ENCODE measurements around the gene BNC2. TPM values are rescaled to one million over a fixed set of nuclear protein-coding genes. Genes with fewer than 3 reads are reported as not detected.

The BNC2 gene
- total RNA-seq, 2 experiments from 2014 or later = not detected

- Histone ChIP-seq H3K36me3 (ENCODE audit: insufficient read depth, low read length) (no peaks in the 10 kb centered on the region), H2AFZ (ENCODE audit: low read length) (no peak overlapping the region), H3K4me2 (ENCODE audit: low read length) (no peak overlapping the region), H3K4me1 (ENCODE audit: insufficient read depth, low read length, poor library complexity, severe bottlenecking) (no peaks in the 10 kb centered on the region), H3K9me3 (ENCODE audit: low read length) (no peaks in the 10 kb centered on the region), H3K79me2 (ENCODE audit: insufficient read depth, low read depth, low read length) (no peaks in the 10 kb centered on the region), H3K27ac (ENCODE audit: low read depth, low read length, poor library complexity, severe bottlenecking) (no peak overlapping the region), H3K9me2 (ENCODE audit: insufficient read depth, low read length) (no peaks in the 10 kb centered on the region), H4K20me1 (ENCODE audit: insufficient read depth, low read length) (no peaks in the 10 kb centered on the region), H3K4me3 (ENCODE audit: low read depth, low read length, poor library complexity, severe bottlenecking) (no peak overlapping the region)
- intact Hi-C loops (cut with micrococcal nuclease; ENCODE audit: unreplicated experiment) = no loop called here
- BruUV-seq (replicated peaks) = no TSS peak
- CTCF ChIA-PET (ENCODE audit: unreplicated experiment) = no interaction called here
- POLR2A ChIA-PET = no interaction called here
- TF ChIP-seq CTCF (conservative IDR thresholded peaks at IDR 0.05; ENCODE audit: low read length) (no peak), EZH2phosphoT487 (IDR thresholded peaks at IDR 0.05; ENCODE audit: borderline replicate concordance, low read depth, low read length) (no peak)
- no peak for DNase-seq (ENCODE audit: low spot score)
Observed at GRCh38 chr9:16888594-16888993, 18.1 kb upstream of the BNC2 start.

- POLR2A ChIA-PET = no interaction called here
Observed at GRCh38 chr9:16885931-16886330, 15.5 kb upstream of the BNC2 start.

More at GRCh38 chr9:16885931-16886330, 15.5 kb upstream of the BNC2 start:
- H2AFZ ChIP-seq (ENCODE audit: low read length) = no peak overlapping the region
- H3K9me3 ChIP-seq (ENCODE audit: low read length) = no peaks in the 10 kb centered on the region
- no peaks in the 10 kb centered on the region for H3K9me2 ChIP-seq (ENCODE audit: insufficient read depth, low read length)
- TF ChIP-seq CTCF (conservative IDR thresholded peaks at IDR 0.05; ENCODE audit: low read length) = no peak
- TF ChIP-seq EZH2phosphoT487 (IDR thresholded peaks at IDR 0.05; ENCODE audit: borderline replicate concordance, low read depth, low read length) = no peak
- H4K20me1 ChIP-seq (ENCODE audit: insufficient read depth, low read length) = no peaks in the 10 kb centered on the region
- H3K27ac ChIP-seq (ENCODE audit: low read depth, low read length, poor library complexity, severe bottlenecking) = no peak overlapping the region
- no peaks in the 10 kb centered on the region for H3K79me2 ChIP-seq (ENCODE audit: insufficient read depth, low read depth, low read length)
- no TSS peak for BruUV-seq (replicated peaks)
- intact Hi-C loops (cut with micrococcal nuclease; ENCODE audit: unreplicated experiment) = no loop called here
- H3K4me2 ChIP-seq (ENCODE audit: low read length) = no peak overlapping the region
- H3K4me1 ChIP-seq (ENCODE audit: insufficient read depth, low read length, poor library complexity, severe bottlenecking) = no peaks in the 10 kb centered on the region
- H3K36me3 ChIP-seq (ENCODE audit: insufficient read depth, low read length) = no peaks in the 10 kb centered on the region
- H3K4me3 ChIP-seq (ENCODE audit: low read depth, low read length, poor library complexity, severe bottlenecking) = no peak overlapping the region
- CTCF ChIA-PET (ENCODE audit: unreplicated experiment) = no interaction called here
- DNase-seq (ENCODE audit: low spot score) = no peak

Data from OCI-LY7 (cell line).